Measurements from ENCODE around the gene CDH13. TPM values are rescaled to one million over a fixed set of nuclear protein-coding genes. Genes with fewer than 3 reads are reported as not detected.

Gene CDH13
- total RNA-seq, 2 experiments from 2014 or later: not detected

GRCh38 chr16:82605076-82605475 lies 21.7 kb upstream of the CDH13 start:
- no peak for DNase-seq
- Mint-ChIP-seq H3K27me3 (peaks cover 9% of the 10 kb centered on the region), H3K27ac (no peak overlapping the region), H3K9me3 (peaks cover 12% of the 10 kb centered on the region), H3K4me3 (no peak overlapping the region), H3K4me1 (ENCODE audit: low read depth) (no peaks in the 10 kb centered on the region), H3K36me3 (no peaks in the 10 kb centered on the region)
- intact Hi-C loops (cut with micrococcal nuclease): no loop called here
- ChIA-PET POLR2A (no interaction called here), CTCF (no interaction called here)

GRCh38 chr16:82605863-82606620 lies 20.7 kb upstream of the CDH13 start:
- H3K27ac Mint-ChIP-seq: no peak overlapping the region

GRCh38 chr16:82609140-82609539 lies 17.6 kb upstream of the CDH13 start:
- CTCF ChIA-PET: interaction anchor here (0.9 kb wide), 1 partner anchor 30 kb away, joined by 3 read pairs; no protein-coding TSS in a partner anchor
- Mint-ChIP-seq H3K27me3 (peaks cover 7% of the 10 kb centered on the region), H3K4me3 (no peak overlapping the region), H3K9me3 (no peaks in the 10 kb centered on the region), H3K36me3 (no peaks in the 10 kb centered on the region), H3K27ac (no peak overlapping the region), H3K4me1 (ENCODE audit: low read depth) (no peaks in the 10 kb centered on the region)
- DNase-seq: no peak
- POLR2A ChIA-PET: no interaction called here
- intact Hi-C loops (cut with micrococcal nuclease): no loop called here

More at GRCh38 chr16:82605863-82606620, 20.7 kb upstream of the CDH13 start:
- no peaks in the 10 kb centered on the region for H3K4me1 Mint-ChIP-seq (ENCODE audit: low read depth)
- no peaks in the 10 kb centered on the region for H3K36me3 Mint-ChIP-seq
- H3K4me3 Mint-ChIP-seq: no peak overlapping the region
- CTCF ChIA-PET: interaction anchor here (0.9 kb wide), 1 partner anchor 35 kb away, joined by 3 read pairs; no protein-coding TSS in a partner anchor
- H3K27me3 Mint-ChIP-seq: peaks cover 7% of the 10 kb centered on the region
- POLR2A ChIA-PET: no interaction called here
- intact Hi-C loops (cut with micrococcal nuclease): no loop called here
- no peak for DNase-seq
- peaks cover 2% of the 10 kb centered on the region for H3K9me3 Mint-ChIP-seq

- DNase-seq: no peak
- Mint-ChIP-seq H3K36me3 (no peaks in the 10 kb centered on the region), H3K9me3 (no peaks in the 10 kb centered on the region), H3K4me1 (ENCODE audit: low read depth) (no peaks in the 10 kb centered on the region), H3K4me3 (no peak overlapping the region), H3K27me3 (peaks cover 2% of the 10 kb centered on the region), H3K27ac (no peak overlapping the region)
- ChIA-PET POLR2A (no interaction called here), CTCF (no interaction called here)
- intact Hi-C loops (cut with micrococcal nuclease): no loop called here
Measured at GRCh38 chr16:82612263-82612662, 14.5 kb upstream of the CDH13 start.

- DNase-seq: no peak
- Mint-ChIP-seq H3K36me3 (no peaks in the 10 kb centered on the region), H3K4me1 (ENCODE audit: low read depth) (no peaks in the 10 kb centered on the region), H3K4me3 (no peak overlapping the region), H3K27ac (no peak overlapping the region), H3K9me3 (no peaks in the 10 kb centered on the region), H3K27me3 (no peaks in the 10 kb centered on the region)
- CTCF ChIA-PET: no interaction called here
- intact Hi-C loops (cut with micrococcal nuclease): no loop called here
- POLR2A ChIA-PET: no interaction called here
Measured at GRCh38 chr16:82616356-82616755, 10.4 kb upstream of the CDH13 start.

GRCh38 chr16:82621781-82622180 lies 5.0 kb upstream of the CDH13 start:
- Mint-ChIP-seq H3K27ac (no peak overlapping the region), H3K9me3 (no peaks in the 10 kb centered on the region), H3K36me3 (no peaks in the 10 kb centered on the region), H3K4me1 (ENCODE audit: low read depth) (no peaks in the 10 kb centered on the region), H3K4me3 (no peak overlapping the region), H3K27me3 (peaks cover 25% of the 10 kb centered on the region)
- ChIA-PET CTCF (no interaction called here), POLR2A (no interaction called here)
- DNase-seq: no peak
- intact Hi-C loops (cut with micrococcal nuclease): no loop called here

- CTCF ChIA-PET: no interaction called here
- peaks cover under 1% of the 10 kb centered on the region for H3K4me1 Mint-ChIP-seq (ENCODE audit: low read depth)
Measured at GRCh38 chr16:82623241-82623640, 3.5 kb upstream of the CDH13 start.

GRCh38 chr16:82625066-82625968 lies 1.5 kb upstream of the CDH13 start:
- H3K27me3 Mint-ChIP-seq: peaks cover 51% of the 10 kb centered on the region
- POLR2A ChIA-PET: no interaction called here
- no peaks in the 10 kb centered on the region for H3K36me3 Mint-ChIP-seq
- H3K4me1 Mint-ChIP-seq (ENCODE audit: low read depth): peaks cover 2% of the 10 kb centered on the region
- H3K4me3 Mint-ChIP-seq: no peak overlapping the region
- intact Hi-C loops (cut with micrococcal nuclease): no loop called here
- H3K9me3 Mint-ChIP-seq: no peaks in the 10 kb centered on the region
- CTCF ChIA-PET: no interaction called here
- H3K27ac Mint-ChIP-seq: no peak overlapping the region
- no peak for DNase-seq

More at GRCh38 chr16:82623241-82623640, 3.5 kb upstream of the CDH13 start:
- intact Hi-C loops (cut with micrococcal nuclease): no loop called here
- no peak for DNase-seq
- Mint-ChIP-seq H3K4me3 (no peak overlapping the region), H3K36me3 (no peaks in the 10 kb centered on the region), H3K27me3 (peaks cover 31% of the 10 kb centered on the region), H3K9me3 (no peaks in the 10 kb centered on the region), H3K27ac (no peak overlapping the region)
- POLR2A ChIA-PET: no interaction called here

- H3K27ac Mint-ChIP-seq: no peak overlapping the region
- ChIA-PET CTCF (interaction anchor here (0.6 kb wide), 1 partner anchor 243 kb away, joined by 3 read pairs; no protein-coding TSS in a partner anchor), POLR2A (no interaction called here)
- peaks cover 59% of the 10 kb centered on the region for H3K27me3 Mint-ChIP-seq
- intact Hi-C loops (cut with micrococcal nuclease): no loop called here
- no peak overlapping the region for H3K4me3 Mint-ChIP-seq
- peaks cover 2% of the 10 kb centered on the region for H3K4me1 Mint-ChIP-seq (ENCODE audit: low read depth)
- no peaks in the 10 kb centered on the region for H3K9me3 Mint-ChIP-seq
- no peaks in the 10 kb centered on the region for H3K36me3 Mint-ChIP-seq
- no peak for DNase-seq
Measured at GRCh38 chr16:82628088-82628423, 1.3 kb downstream of the CDH13 start.

- CTCF ChIA-PET: no interaction called here
Measured at GRCh38 chr16:82628711-82629110, 1.9 kb downstream of the CDH13 start.

GRCh38 chr16:82629441-82630027 lies 2.8 kb downstream of the CDH13 start:
- no peak overlapping the region for H3K27ac Mint-ChIP-seq

More at GRCh38 chr16:82628711-82629110, 1.9 kb downstream of the CDH13 start:
- intact Hi-C loops (cut with micrococcal nuclease): no loop called here
- Mint-ChIP-seq H3K27ac (no peak overlapping the region), H3K4me3 (no peak overlapping the region), H3K4me1 (ENCODE audit: low read depth) (peaks cover 2% of the 10 kb centered on the region), H3K9me3 (no peaks in the 10 kb centered on the region), H3K36me3 (no peaks in the 10 kb centered on the region), H3K27me3 (peaks cover 59% of the 10 kb centered on the region)
- DNase-seq: no peak
- POLR2A ChIA-PET: no interaction called here

GRCh38 chr16:82630219-82630618 lies 3.5 kb downstream of the CDH13 start:
- Mint-ChIP-seq H3K4me1 (ENCODE audit: low read depth) (peaks cover 4% of the 10 kb centered on the region), H3K27ac (no peak overlapping the region), H3K36me3 (no peaks in the 10 kb centered on the region), H3K9me3 (no peaks in the 10 kb centered on the region), H3K4me3 (no peak overlapping the region), H3K27me3 (peaks cover 50% of the 10 kb centered on the region)
- POLR2A ChIA-PET: no interaction called here
- CTCF ChIA-PET: interaction anchor here (0.8 to 1.7 kb wide), 5 partner anchors 37 to 585 kb away, joined by 3 to 9 read pairs (median 4); no protein-coding TSS in a partner anchor
- no peak for DNase-seq
- intact Hi-C loops (cut with micrococcal nuclease): no loop called here

More at GRCh38 chr16:82629441-82630027, 2.8 kb downstream of the CDH13 start:
- Mint-ChIP-seq H3K4me1 (ENCODE audit: low read depth) (peaks cover 2% of the 10 kb centered on the region), H3K9me3 (no peaks in the 10 kb centered on the region), H3K4me3 (no peak overlapping the region), H3K36me3 (no peaks in the 10 kb centered on the region), H3K27me3 (peaks cover 55% of the 10 kb centered on the region)
- ChIA-PET CTCF (no interaction called here), POLR2A (no interaction called here)
- intact Hi-C loops (cut with micrococcal nuclease): no loop called here
- DNase-seq: no peak
